ENCODE data around the gene ZGRF1. TPM values are rescaled to one million over a fixed set of nuclear protein-coding genes. Genes with fewer than 3 reads are reported as not detected.
"Not testable (repeated sequence)": the region's sequence is repeated elsewhere in the genome, so short reads cannot be mapped to it uniquely, and the experiment has no call there.

Gene ZGRF1
- total RNA-seq, 2 donors from 2014 or later: 3.8 to 5.2 TPM

DNA sequence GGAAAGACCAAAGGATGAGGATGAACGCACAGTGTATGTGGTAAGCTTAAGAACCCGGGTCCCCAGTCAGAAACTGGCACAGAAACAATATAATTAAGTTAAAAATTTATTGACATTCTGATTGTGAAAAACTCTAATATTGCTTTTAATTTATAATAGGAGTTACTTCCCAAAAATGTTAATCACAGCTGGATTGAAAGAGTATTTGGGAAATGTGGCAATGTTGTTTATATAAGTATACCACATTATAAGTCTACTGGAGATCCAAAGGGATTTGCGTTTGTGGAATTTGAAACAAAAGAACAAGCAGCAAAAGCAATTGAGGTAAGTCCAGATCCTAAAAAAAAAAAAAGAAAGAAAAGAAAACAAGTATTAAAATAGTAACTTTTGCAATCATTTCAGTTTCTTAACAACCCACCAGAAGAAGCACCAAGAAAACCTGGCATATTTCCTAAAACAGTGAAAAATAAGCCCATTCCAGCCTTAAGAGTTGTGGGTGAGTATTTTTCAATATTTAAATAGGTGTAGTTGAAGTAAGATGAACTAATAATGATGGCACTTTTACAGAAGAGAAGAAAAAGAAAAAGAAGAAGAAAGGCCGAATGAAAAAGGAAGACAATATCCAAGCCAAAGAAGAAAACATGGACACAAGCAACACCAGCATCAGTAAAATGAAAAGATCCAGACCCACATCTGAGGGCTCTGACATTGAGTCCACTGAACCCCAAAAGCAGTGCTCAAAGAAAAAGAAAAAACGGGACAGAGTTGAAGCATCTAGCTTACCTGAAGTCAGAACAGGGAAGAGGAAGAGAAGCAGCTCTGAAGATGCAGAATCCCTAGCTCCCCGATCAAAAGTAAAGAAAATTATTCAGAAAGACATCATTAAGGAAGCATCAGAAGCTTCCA is 10.2 kb upstream of the ZGRF1 start:
- no peak for DNase-seq (ENCODE audit: low spot score)
- intact Hi-C loops (cut with DNase I): no loop called here

DNA sequence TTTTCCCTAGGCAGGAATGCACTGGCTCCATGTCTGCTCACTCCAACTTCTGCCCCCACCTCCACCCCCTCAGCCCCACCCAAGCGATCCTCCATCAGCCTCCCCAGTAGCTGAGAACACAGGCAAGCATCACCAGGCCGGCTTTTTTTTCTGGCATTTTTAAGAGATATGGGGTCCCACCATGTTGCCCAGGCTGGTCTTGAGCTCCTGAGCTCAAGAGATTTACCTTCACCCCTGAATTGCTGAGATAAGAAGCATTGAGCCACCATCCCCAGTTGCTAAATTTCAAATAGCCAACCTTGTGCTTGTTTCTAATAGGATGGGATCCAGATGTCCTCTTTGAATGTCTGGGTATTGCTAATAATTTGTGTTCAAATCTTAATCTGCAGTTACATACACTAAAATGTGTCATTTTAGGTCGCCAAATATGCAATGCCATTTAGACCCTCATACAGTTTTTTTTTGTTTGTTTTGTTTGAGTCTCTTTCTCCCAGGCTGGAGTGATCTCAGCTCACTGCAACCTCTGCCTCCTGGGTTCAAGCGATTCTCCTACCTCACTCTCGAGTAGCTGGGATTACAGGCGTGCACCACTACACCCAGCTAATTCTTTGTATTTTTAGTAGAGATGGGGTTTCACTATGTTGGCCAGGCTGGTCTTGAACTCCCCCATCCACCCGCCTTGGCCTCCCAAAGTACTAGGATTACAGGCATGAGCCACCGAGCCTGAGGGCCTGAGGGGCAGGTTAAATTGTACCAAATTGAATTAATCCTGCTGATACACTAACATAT is 9.0 kb upstream of the ZGRF1 start:
- no peak for DNase-seq (ENCODE audit: low spot score)
- intact Hi-C loops (cut with DNase I): no loop called here

DNA sequence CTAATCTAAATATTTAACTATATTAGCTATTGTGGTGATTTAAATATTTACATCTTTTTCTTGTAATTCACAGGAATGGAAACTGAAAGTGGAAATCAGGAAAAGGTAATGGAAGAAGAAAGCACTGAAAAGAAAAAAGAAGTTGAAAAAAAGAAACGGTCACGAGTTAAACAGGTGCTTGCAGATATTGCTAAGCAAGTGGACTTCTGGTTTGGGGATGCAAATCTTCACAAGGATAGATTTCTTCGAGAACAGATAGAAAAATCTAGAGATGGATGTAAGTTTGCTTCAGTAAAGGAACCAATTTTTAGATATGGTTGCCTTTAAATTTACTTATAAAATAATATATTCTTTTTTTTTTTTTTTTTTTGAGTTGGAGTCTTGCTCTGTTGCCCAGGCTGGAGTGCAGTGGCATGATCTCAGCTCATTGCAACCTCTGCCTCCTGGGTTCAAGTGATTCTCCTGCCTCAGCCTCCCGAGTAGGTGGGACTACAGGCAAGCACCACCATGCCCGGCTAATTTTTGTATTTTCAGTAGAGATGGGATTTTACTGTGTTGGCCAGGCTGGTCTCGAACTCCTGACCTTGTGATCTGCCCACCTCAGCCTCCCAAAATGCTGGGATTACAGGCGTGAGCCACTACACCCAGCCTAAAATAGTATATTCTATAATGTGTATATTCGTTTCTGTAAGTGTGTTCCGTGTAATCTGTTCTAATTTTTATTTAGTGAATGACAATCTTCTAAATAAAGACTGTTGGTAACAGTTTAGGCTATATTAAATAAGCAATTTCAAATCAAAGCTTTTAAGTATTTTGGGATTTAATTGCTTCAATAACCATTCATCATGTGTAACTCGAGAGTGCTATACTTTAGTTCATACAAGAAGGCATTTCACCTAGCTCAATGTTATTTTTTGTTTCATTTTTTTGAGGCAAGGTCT is 8.2 kb upstream of the ZGRF1 start:
- intact Hi-C loops (cut with DNase I); DNase-seq (ENCODE audit: low spot score): not testable (repeated sequence)

DNA sequence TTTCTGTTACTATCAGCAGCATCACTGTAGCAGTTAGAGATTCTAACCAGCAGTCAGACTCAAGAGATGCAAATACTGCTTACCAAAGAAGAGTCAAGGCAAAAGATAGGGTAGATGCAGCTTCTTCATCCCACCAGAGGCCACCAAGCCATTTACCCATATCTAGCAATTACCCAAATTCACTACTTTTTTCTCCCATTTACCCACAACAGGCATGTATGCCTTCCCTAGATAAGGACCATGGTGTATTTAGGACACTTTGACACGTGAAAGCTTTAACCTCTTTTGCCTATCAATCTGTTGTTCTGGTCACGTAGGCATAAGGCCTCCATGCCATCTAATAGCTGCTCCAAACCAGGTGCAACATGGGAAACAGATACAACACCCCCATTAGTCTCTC is 5.8 kb upstream of the ZGRF1 start:
- intact Hi-C loops (cut with DNase I): no loop called here
- no peak for DNase-seq (ENCODE audit: low spot score)

DNA sequence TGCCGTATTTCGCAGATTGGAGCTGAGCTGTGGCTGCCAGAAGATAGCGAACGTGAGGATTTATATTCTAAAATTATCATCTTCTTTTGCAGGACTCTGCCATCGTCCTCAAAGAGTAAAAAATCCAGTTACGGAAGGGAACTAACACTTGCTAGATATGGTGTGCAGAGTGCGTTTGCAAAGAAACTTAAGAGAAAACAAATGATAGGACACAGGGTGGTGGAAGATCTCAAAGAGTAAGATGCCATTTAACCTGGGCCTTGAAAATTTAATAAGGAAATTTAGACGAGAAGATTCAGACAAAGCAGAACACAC is 800 bp upstream of the ZGRF1 start:
- intact Hi-C loops (cut with DNase I): loop anchor here (10.0 kb wide), 2 partner anchors 127 to 297 kb away; no protein-coding TSS in a partner anchor
- no peak for DNase-seq (ENCODE audit: low spot score)

DNA sequence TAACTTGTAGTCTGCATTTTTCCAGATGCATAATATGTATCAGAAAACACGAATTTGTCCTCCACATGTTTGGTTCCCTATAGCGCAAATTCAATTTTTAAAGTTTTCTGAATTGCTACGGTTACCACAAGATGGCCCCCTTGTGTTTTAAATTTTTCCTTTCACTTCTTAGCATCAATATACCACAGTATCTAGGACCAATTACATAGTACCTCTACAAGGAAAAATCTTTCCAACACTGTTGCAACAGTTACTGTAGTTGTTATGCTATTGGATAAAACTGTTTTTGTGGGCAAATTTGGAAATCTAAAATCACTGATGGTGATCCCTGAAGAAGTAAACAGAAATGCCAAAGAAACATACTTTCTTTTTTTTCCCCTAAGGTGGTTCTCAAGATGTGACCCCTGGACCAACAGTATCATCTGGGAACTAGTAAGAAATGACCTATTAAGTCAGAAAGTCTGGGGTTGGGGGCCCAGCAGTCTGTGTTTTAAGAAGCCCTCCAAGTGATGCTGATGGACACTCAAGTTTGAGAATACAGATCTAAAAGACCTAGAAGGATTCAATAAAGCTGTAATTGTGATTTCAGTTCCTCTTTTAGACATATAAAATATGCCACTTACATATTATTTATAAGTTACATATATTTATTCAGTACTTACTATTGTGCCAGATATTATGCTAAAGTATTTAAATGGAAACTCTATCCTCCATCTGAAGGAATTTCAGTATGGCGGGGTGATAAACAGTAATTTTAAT is 3.1 kb downstream of the ZGRF1 start:
- DNase-seq (ENCODE audit: low spot score): no peak
- intact Hi-C loops (cut with DNase I): loop anchor here (5.0 to 10.0 kb wide), 3 partner anchors 131 to 314 kb away; no protein-coding TSS in a partner anchor

DNA sequence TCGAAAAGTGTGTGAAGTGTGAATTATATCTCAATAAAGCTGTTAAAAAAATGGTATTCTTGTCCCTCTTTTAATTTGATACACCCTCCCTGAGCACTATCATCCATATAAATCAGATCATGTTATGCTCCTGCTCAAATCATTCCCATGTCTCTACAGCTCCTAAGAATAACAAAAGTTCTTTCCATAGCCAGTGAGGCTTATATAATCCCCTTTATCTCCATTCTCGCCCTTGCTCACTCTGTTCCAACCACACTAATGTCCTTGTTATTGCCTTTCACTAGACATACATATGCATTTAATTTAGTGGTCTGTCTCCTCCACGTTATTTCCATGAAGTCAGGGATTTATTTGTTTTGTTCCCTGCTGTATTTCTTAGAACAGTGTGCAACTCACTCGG is 10.5 kb downstream of the ZGRF1 start:
- intact Hi-C loops (cut with DNase I): no loop called here

DNA sequence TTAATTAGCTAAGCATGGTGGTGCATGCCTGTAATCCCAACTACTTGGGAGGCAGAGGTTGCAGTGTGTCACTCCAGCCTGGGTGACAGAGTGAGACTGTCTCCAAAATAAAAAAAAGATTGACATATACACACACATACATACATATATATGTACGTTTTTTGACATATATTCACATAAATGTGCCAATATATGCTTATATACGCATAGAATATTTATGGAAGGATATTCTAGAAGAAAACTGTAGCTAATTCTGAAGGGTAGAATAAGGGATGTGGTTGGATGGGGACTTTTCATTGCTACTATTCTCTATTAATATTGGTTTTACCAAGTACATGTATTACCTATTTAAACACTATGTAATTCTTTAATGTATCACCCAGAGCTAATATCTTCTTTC is 19.7 kb downstream of the ZGRF1 start:
- intact Hi-C loops (cut with DNase I): loop anchor here in 1 of 2 donors (10.0 kb wide), 1 partner anchor 598 kb away; no protein-coding TSS in a partner anchor
- DNase-seq (ENCODE audit: low spot score): no peak

More for the DNA sequence above, 10.5 kb downstream of the ZGRF1 start:
- no peak for DNase-seq (ENCODE audit: low spot score)

DNA sequence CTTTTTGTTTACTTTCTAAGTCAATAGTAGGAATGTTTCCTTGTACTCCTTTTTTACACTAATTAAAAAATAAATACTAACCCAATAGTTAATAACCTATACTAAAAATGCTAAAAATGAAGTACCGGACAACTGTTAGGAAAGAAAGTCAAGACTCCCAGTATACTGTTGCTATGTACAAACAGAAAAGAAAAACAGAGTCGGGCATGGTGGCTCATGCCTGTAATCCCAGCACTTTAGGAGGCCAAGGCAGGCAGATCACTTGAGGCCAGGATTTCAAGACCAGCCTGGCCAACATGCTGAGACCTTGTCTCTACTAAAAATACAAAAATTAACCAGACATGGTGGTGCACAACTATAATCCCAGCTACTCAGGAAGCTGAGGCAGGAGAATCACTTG is 23.9 kb downstream of the ZGRF1 start:
- intact Hi-C loops (cut with DNase I): loop anchor here in 1 of 2 donors (10.0 kb wide), 1 partner anchor 602 kb away; no protein-coding TSS in a partner anchor
- not testable (repeated sequence) for DNase-seq (ENCODE audit: low spot score)

DNA sequence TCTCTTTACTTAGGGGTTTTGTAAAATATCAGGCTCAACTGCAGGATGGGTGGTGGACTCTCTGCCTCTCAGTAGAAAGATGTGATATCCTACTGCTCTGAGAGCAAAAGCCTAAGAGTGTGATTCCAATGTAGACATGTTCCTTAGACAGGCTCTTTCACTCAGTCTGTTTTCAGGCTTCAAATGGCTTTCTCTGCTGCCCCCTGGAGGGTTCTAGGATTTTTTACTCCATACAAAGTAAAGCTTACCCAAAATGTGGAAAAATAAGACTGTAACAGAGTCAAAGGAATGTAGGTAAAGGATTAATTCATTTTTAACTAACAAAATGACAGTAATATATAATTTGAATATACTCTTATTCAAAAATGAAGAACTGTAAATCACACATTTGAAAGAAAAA is 32.1 kb downstream of the ZGRF1 start:
- DNase-seq (ENCODE audit: low spot score): no peak
- intact Hi-C loops (cut with DNase I): loop anchor here in 1 of 2 donors (10.0 kb wide), 1 partner anchor 280 kb away; no protein-coding TSS in a partner anchor

DNA sequence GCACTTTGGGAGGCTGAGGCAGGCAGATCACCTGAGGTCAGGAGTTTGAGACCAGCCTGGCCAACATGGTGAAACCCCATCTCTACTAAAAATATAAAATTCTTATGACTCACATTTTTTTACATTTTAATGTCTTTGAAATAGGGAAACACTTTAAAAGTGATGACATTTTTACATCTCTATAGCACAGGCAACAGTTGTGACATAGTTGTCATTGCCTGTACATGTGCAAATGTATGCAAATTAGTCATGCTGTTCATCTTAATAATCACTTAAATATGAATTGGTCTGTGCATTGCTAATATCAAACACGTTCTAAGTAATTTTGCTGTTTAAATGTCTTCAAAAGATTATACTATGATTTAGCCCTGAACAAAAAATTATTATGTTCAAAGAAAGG is 41.7 kb downstream of the ZGRF1 start:
- intact Hi-C loops (cut with DNase I): no loop called here
- DNase-seq (ENCODE audit: low spot score): no peak

DNA sequence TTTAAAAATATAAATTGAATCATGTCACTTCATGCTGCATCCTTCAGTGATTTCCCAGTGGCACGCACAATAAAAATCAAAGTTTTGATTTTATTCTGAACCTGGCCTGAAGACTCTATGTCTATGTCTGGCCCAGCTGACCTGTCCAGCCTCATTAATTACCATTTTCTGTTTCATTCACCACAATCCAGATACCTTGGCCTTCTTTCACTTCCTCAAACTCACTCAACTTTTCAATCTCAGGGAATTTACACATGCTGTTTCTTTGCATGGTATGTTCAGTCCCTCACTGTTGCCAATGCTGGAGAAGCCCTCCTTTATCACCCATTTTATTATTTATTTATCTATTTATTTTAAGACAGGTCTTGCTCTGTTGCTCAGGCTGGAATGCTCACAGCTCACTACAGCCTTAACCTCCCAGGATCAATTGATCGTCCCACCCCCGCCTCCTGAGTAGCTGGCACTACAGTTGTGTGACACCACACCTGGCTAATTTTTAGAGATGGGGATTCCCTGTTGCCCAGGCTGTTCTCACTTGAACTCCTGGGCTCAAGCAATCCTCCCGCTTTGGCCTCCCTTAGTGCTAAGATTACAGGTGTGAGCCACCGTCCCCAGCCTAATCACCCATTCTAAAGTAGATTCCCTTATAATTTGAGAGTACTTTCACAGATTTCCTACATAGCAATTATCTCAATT is 43.1 kb downstream of the ZGRF1 start:
- DNase-seq (ENCODE audit: low spot score): no peak
- intact Hi-C loops (cut with DNase I): no loop called here

DNA sequence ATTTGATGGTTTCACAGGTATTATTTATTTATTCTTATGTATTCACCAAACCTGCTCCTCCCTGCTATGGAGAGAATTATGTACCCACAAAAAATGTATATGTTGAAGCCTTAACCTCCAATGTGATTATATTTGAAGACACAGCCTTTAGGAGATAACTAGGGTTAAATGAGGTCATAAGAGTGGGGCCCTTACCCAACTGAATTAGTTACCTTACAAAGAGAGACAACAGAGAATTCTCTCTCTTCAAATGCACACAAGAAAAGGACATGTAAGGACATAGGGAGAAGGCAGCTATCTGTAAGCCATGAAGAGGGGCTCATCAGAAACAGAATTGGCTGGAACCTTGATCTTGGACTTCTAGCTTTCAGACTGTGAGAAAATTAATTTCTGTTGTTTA is 44.0 kb downstream of the ZGRF1 start:
- intact Hi-C loops (cut with DNase I): no loop called here
- DNase-seq (ENCODE audit: low spot score): no peak

DNA sequence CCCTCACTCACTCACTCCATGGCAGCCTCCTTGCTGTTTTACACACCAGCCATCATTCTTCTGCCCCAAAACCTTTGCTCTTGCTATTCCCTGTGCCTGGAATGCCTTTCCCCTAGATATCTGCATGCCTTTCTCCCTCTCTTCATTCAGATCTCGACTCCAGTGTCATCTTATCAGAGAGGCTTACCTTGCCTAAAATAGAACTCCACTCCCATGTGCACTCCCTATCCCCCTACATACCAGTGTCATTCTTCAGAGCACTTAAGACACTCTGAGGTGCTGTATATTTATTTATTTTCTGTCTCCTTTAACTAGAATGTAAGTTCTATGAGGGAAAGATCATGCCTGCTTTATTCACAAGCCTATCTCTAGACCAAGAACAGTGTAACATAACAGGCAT is 45.1 kb downstream of the ZGRF1 start:
- no peak for DNase-seq (ENCODE audit: low spot score)
- intact Hi-C loops (cut with DNase I): no loop called here

DNA sequence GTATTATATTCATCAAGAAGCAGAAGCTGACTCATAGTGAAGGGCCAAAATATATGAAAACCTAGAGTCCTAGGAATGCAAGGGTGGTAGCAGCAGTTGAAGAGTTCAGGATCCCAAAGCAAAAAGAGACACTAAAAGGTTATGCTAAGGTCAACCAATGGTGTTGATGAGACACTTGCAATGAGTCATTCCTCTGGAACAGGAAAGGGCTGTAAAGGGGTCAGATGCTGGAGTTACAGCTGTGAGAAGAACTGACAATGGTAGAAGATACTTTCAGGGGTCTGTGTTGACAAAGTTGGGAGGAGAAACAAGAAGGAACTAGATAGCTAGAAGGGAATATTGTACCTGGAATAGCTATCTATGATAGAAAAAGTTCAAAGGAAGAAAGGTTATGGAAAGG is 47.5 kb downstream of the ZGRF1 start:
- DNase-seq (ENCODE audit: low spot score): no peak
- intact Hi-C loops (cut with DNase I): no loop called here

DNA sequence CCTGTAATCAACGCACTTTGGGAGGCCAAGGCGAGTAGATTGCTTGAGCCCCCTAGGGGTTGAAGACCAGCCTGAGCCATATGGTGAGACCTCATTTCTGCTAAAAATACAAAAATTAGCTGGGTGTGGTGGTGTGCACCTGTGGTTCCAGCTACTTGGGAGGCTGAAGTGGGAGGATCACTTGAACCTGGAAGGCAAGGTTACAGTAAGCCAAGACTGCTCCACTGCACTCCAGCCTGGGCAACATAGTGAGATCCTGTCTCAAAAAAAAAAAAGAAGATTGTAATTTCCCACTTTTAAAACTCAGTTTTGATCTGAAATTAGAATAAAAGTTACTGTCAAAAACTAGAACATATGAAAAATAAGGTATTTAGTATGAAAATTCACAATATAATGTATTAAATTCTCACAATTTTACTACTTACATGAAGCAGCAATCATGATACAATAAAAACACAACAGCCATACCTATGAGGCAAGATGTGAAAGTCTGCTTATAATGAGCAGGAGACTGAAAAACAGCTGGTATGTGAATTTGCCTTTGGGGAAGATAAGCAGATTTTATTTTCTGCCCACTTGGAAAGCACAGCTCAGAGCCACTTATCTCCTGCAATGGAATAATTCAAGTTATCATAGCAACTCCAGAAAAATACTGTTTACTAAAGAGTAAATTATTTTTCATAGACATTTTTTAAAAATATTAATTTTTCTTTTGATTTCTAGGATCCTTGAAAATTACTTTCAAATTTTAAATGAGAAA is 50.6 kb downstream of the ZGRF1 start:
- DNase-seq (ENCODE audit: low spot score): no peak
- intact Hi-C loops (cut with DNase I): no loop called here

DNA sequence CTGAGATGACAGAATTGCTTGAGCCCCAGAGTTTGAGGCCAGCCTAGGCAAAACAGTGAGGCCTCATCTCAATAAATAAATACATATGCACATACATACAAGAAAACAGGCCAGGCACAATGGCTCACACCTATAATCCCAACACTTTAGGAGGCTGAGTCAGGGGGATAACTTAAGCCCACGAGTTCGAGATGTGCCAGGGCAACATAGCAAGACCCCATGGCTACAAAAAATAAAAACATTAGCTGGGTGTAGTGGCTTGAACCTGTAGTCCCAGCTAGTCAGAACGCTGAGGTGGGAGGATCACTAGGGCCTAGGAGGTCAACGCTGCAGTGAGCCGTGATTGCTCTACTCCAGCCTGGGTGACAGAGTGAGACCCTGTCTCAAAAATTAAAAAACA is 69.2 kb downstream of the ZGRF1 start:
- intact Hi-C loops (cut with DNase I): no loop called here
- DNase-seq (ENCODE audit: low spot score): no peak
